WERI-Rb-1 (cell line): Measurements from ENCODE around the gene MAGEA1.
"Not testable (repeated sequence)": the region's sequence is repeated elsewhere in the genome, so short reads cannot be mapped to it uniquely, and the experiment has no call there.

Experiments used
- DNase-seq: peaks from one replicate; pipeline ENCODE4 v3.0.0-alpha.2; 2020
- H3K27ac ChIP-seq: fragments of 250-450 bp; sonication (Bioruptor Pico); 2 replicates; pipeline ENCODE4 v1.5.1; 2020; ENCODE audit warnings: mild to moderate bottlenecking, moderate library complexity
- H3K27me3 ChIP-seq: fragments of 250-450 bp; sonication (Bioruptor Pico); 2 replicates; pipeline ENCODE4 v1.5.1; 2021; ENCODE audit warnings: mild to moderate bottlenecking, low read depth, moderate library complexity; ENCODE audit not compliant: insufficient read depth, severe bottlenecking
- H3K36me3 ChIP-seq: fragments of 250-450 bp; sonication (Bioruptor Pico); 2 replicates; pipeline ENCODE4 v1.5.1; 2020; ENCODE audit warnings: mild to moderate bottlenecking, moderate library complexity
- H3K4me3 ChIP-seq: 2 replicates; pipeline ENCODE4 v1.5.1; 2011; ENCODE audit warnings: low read depth, mild to moderate bottlenecking, control low read depth, low read length
- H3K9me3 ChIP-seq: fragments of 250-450 bp; sonication (Bioruptor Pico); 2 replicates; pipeline ENCODE4 v1.5.1; 2021; ENCODE audit warnings: mild to moderate bottlenecking, moderate library complexity; ENCODE audit not compliant: severe bottlenecking
- CTCF ChIP-seq: IDR thresholded peaks from 2 replicates; pipeline ENCODE4 v1.5.1; 2011; ENCODE audit warnings: low read depth, mild to moderate bottlenecking, control low read depth, inconsistent platforms, low read length

MAGEA1 gene

GRCh38 chrX:153179131-153179530, at the start of gene MAGEA1:
Gene MAGEA1, plus strand, starts transcription at chrX:153179284. Its CDS starts 3,106 bp downstream, at chrX:153182390.
- Histone ChIP-seq H3K27me3 (peaks cover 97% of the 10 kb centered on the region), H3K36me3 (no peaks in the 10 kb centered on the region), H3K4me3 (no peak within 1 kb of the TSS), H3K27ac (no peak within 1 kb of the TSS), H3K9me3 (no peaks in the 10 kb centered on the region)
- DNase-seq: no peak
- no peak for TF ChIP-seq CTCF

GRCh38 chrX:153132924-153133323, 46.2 kb upstream of the MAGEA1 start:
- H3K4me3 ChIP-seq, H3K27ac ChIP-seq, H3K27me3 ChIP-seq, H3K36me3 ChIP-seq, DNase-seq, H3K9me3 ChIP-seq: not testable (repeated sequence)

GRCh38 chrX:153139074-153139473, 40.0 kb upstream of the MAGEA1 start:
- not testable (repeated sequence) for H3K27me3 ChIP-seq, DNase-seq, H3K36me3 ChIP-seq, H3K27ac ChIP-seq, H3K9me3 ChIP-seq, H3K4me3 ChIP-seq

- H3K27ac ChIP-seq, H3K4me3 ChIP-seq, H3K36me3 ChIP-seq, H3K9me3 ChIP-seq, DNase-seq: not testable (repeated sequence)
- H3K27me3 ChIP-seq: peaks cover 17% of the 10 kb centered on the region
Observed at GRCh38 chrX:153146288-153146687, 32.8 kb upstream of the MAGEA1 start.

GRCh38 chrX:153153516-153153915, 25.6 kb upstream of the MAGEA1 start:
- H3K9me3 ChIP-seq: peaks cover 4% of the 10 kb centered on the region
- DNase-seq: no peak
- peaks cover 87% of the 10 kb centered on the region for H3K27me3 ChIP-seq
- H3K36me3 ChIP-seq: no peaks in the 10 kb centered on the region
- H3K27ac ChIP-seq: no peak overlapping the region
- TF ChIP-seq CTCF: no peak
- H3K4me3 ChIP-seq: no peak overlapping the region

- Histone ChIP-seq H3K9me3 (peaks cover 4% of the 10 kb centered on the region), H3K36me3 (no peaks in the 10 kb centered on the region), H3K27me3 (peaks cover 97% of the 10 kb centered on the region), H3K27ac (no peak overlapping the region), H3K4me3 (no peak overlapping the region)
- TF ChIP-seq CTCF: no peak
- DNase-seq: no peak
Observed at GRCh38 chrX:153157450-153157849, 21.6 kb upstream of the MAGEA1 start.

GRCh38 chrX:153158319-153158718, 20.8 kb upstream of the MAGEA1 start:
- no peak for TF ChIP-seq CTCF
- Histone ChIP-seq H3K27me3 (peaks cover 93% of the 10 kb centered on the region), H3K36me3 (no peaks in the 10 kb centered on the region), H3K27ac (no peak overlapping the region), H3K4me3 (no peak overlapping the region), H3K9me3 (peaks cover 4% of the 10 kb centered on the region)
- DNase-seq: no peak

GRCh38 chrX:153161952-153162351, 17.1 kb upstream of the MAGEA1 start:
- DNase-seq: no peak
- H3K4me3 ChIP-seq: no peak overlapping the region
- peaks cover 7% of the 10 kb centered on the region for H3K9me3 ChIP-seq
- no peak for TF ChIP-seq CTCF
- H3K27ac ChIP-seq: no peak overlapping the region
- no peaks in the 10 kb centered on the region for H3K36me3 ChIP-seq
- peaks cover 88% of the 10 kb centered on the region for H3K27me3 ChIP-seq
